HG02642 (cell line): ENCODE measurements around the gene DTL.

Experiments
- ATAC-seq: cut with Tn5 transposase; IDR thresholded peaks from one replicate; pipeline ENCODE4 v1.9.1; 2021; ENCODE audit warnings: mild to moderate bottlenecking; ENCODE audit not compliant: unreplicated experiment, poor library complexity

The DTL gene

GRCh38 chr1:212035835-212036605 is 472 bp downstream of the DTL start:
- peak; percentile 15 for ATAC-seq

DNA sequence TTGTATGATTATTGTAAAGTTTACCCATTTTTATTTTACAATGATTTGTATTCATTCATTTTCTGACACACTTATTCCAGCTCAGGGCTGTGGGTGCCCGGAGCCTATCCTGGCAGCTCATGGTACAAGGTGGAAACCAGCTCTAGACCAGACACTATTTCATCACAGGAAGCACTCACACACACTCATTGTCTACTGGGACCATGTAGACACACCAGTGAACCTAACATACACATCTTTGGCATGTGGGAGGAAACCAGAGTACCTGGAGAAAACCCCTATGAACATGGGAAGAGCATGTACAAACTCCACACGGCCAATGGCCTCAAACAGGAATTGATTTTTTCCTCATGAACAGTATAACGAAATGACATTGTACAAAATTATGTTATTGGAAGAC is 2.4 kb downstream of the DTL start:
- no peak for ATAC-seq

DNA sequence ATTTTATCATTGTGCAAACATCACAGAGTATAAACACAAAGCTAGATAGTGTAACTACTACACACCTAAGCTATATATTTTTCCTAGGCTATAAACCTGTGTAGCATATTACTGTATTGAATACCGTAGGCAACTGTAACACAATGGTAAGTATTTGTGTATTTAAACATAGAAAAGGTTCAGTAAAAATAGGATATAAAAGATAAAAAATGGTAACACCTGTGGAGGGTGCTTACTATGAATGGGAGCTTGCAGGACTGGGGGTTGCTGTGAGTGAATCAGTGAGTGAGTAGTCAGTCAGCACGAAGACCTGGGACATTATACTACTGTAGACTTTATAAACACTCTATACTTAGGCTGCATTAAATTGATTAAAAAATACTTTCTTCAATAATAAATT is 4.1 kb downstream of the DTL start:
- ATAC-seq, result no peak

GRCh38 chr1:212040629-212041412 is 5.3 kb downstream of the DTL start:
- no peak for ATAC-seq

DNA sequence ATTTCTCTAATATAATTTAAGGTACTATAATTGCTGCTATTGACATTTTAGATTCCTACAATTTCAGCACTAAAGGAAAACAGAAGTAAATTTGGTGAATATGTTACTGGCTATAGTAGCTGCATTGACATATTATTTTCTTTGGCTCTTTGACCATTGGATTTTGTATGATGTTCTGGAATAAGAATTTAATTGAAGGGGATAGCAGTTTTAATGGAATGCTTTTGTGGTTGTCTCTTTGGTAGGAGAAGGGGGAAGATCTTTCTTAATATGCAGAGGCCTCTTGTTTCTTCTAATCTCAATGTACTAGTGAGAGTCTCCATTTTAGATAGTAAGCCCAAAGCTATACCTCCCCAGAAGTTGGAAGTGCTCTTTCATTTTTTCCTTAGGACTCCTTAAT is 6.9 kb downstream of the DTL start:
- ATAC-seq, result no peak

GRCh38 chr1:212044851-212045250 is 9.3 kb downstream of the DTL start:
- ATAC-seq, result no peak

DNA sequence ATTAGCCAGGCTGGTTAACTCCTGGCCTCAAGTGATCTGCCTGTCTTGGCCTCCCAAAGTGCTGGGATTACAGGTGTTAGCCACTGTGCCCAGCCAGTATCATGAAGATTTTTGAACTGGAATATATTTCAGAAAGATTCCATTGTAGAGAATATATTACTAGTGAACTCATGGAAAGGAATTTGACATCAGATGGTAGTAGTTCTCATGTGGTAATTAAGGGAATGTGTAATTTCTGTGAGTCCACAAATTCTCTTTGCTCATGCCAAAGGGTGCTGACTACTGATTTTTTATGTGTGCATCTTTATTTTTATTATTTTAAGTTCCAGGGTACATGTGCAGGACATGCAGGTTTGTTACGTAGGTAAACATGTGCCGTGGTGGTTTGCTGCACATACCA is 10.4 kb downstream of the DTL start:
- no peak for ATAC-seq

- no peak for ATAC-seq
Observed at GRCh38 chr1:212053993-212054392, 18.4 kb downstream of the DTL start.

GRCh38 chr1:212055333-212055732 is 19.8 kb downstream of the DTL start:
- ATAC-seq, result no peak

GRCh38 chr1:212060632-212061472 is 25.3 kb downstream of the DTL start:
- no peak for ATAC-seq

DNA sequence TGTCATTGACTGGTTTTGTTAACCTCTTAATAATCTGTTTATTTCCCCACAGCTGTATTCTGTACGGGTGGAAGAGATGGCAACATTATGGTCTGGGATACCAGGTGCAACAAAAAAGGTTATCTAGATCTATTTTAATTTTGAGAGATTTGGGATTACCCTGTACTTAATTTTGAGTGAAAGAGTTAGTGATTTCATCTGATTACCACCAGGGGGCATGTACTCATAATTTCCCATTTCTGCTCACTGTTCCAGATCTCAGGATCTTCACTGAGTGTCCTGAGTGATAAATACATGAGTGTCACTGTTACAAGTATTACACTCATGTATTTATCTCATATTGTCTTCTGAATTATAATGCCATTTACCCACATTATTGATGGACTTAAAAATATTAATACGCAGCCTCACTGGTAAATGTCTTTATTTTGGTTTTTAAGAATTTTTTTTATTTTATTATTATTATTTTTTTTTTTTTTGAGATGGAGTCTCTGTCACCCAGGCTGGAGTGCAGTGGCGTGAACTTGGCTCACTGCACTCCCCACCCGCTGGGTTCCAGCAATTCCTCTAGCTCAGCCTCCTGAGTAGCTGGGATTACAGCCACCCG is 27.4 kb downstream of the DTL start:
- ATAC-seq, result no peak

GRCh38 chr1:212067787-212068186 is 32.2 kb downstream of the DTL start:
- no peak for ATAC-seq

DNA sequence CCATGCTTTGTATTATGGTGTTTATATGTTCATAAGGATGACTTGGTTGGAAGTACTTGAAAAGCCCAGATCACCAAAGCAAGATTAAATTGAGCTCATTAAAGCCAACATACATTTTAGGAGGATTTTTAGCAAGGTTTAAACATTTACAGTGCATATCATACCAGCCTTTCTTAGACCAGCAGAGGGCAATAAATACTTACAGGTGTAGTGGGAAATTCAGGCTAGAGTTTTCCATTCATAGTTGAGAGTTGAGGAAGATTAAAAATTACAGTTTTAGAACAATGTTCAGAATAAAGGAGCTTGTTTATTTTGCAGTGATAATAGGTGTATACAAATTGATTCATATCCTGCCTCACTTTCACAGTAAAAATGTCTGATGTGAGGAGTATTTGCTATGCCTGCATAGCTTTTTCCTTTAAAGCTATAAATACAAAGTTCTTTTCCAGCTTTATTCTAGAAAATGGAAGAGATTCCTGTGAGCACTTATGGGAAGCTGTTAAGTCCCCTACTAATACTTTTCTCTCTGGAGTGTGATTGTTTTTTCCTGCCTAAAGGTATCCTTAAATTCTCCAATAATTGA is 35.3 kb downstream of the DTL start:
- no peak for ATAC-seq

- no peak for ATAC-seq
Observed at GRCh38 chr1:212072047-212072446, 36.5 kb downstream of the DTL start.

DNA sequence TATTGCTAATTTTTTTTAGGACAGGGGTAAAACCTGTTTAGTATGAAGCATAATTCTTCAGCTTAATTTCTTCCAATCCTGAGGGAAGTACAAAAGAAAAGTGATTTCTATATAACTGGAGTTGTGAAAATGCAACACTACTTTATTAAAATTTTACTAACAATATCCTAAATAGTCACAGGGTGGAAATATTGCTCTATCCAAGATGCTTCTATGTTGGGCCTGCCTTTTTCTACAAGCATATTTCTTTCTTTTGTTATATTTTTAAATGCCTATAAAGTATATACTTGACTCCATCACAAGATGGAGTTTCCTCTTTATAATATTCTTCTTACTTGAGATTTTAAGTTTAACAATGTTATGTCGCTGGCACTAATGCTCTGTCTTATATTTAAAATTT is 37.9 kb downstream of the DTL start:
- ATAC-seq, result no peak

DNA sequence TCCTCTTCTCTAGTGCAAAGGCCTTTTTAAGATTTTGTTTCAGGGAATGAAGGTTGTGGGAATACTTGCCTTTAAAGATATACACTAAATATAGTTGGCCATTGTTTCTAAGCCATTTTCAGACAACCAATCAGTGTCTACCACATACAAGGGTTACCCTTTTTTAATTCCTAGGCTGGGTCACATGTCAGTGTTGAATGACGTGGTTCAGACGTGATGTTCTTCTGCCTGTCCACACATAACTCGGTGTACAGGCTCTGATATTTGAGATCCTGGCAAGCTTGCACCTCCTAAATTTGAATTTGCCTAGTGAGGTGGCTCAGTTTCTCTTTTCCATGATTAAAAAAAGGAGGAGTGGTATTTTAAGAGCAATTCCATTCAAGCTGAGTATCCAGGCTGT is 38.8 kb downstream of the DTL start:
- ATAC-seq, result no peak

DNA sequence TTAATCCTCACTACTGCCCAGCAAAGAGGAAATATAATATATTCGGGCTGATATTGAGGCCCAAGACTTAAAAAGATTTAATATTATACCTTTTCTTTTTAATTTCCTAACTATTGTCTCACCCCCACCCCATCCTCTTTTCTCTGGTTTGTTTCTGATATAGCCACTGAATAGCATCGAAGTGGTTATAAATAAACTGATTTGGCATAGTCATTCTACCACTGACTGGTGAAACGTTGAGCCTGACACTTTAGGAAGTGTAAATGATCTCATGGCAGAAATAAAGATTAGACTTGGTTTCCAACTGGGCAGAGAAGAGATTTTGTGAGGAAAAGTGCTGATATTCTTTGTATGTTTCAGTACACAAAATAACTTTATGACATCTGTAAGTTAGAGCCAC is 39.3 kb downstream of the DTL start:
- no peak for ATAC-seq

GRCh38 chr1:212077028-212077427 is 41.5 kb downstream of the DTL start:
- ATAC-seq, result no peak

DNA sequence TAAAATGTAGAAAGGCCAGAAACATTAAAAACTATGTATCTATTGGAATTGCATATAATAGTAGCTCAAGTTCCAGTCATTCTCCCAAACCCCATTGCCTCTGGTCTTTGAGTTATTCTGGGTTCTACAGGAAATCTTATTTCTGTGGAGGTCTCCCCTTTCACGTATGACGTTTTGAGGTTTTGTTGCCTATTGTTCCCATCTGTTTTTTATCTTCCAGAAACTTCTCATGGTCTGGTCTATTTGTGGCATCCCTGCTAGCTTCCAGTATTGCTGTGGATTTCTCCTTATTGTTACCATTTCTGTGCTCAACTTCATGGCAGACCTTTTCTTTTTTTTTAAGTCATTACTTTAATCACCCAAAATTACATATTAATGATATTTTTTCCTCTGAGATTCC is 43.3 kb downstream of the DTL start:
- no peak for ATAC-seq

GRCh38 chr1:212082765-212083406 is 47.3 kb downstream of the DTL start:
- no peak for ATAC-seq
